Calu3 (cell line): ENCODE measurements around the gene ANKRD16. TPM values are rescaled to one million over a fixed set of nuclear protein-coding genes. Genes with fewer than 3 reads are reported as not detected.
"Not testable (repeated sequence)": the region's sequence is repeated elsewhere in the genome, so short reads cannot be mapped to it uniquely, and the experiment has no call there.

ENCODE experiments used
- BruUV-seq: library from RNA; stranded (reverse); fragments of 400-500 nt; replicated peaks from 2 replicates; lab custom pipeline; 2021; lab: Mats Ljungman, UMichigan
- CTCF ChIA-PET: fragments of 300-600 bp; sonication (Branson Sonifier 250); formaldehyde crosslinking; loops from one replicate; lab custom pipeline; 2022; ENCODE audit warnings: antibody characterized with exemption; lab: Charles Lee
- DNase-seq: peaks from one replicate; pipeline ENCODE4 v3.0.0; 2022
- H3K27ac Mint-ChIP-seq: one replicate; pipeline ENCODE4 v1.8.0; 2022; ENCODE audit warnings: mixed read lengths; ENCODE audit not compliant: unreplicated experiment
- H3K27me3 Mint-ChIP-seq: one replicate; pipeline ENCODE4 v1.8.0; 2022; ENCODE audit warnings: mixed read lengths; ENCODE audit not compliant: unreplicated experiment
- H3K36me3 Mint-ChIP-seq: one replicate; pipeline ENCODE4 v1.8.0; 2022; ENCODE audit warnings: mild to moderate bottlenecking, moderate library complexity, mixed read lengths; ENCODE audit not compliant: insufficient read depth, unreplicated experiment
- H3K4me1 Mint-ChIP-seq: one replicate; pipeline ENCODE4 v1.8.0; 2022; ENCODE audit warnings: mild to moderate bottlenecking, low read depth, mixed read lengths; ENCODE audit not compliant: unreplicated experiment
- H3K4me3 Mint-ChIP-seq: one replicate; pipeline ENCODE4 v1.8.0; 2022; ENCODE audit warnings: mild to moderate bottlenecking, low read depth, moderate library complexity, mixed read lengths; ENCODE audit not compliant: unreplicated experiment
- H3K9me3 Mint-ChIP-seq: one replicate; pipeline ENCODE4 v1.8.0; 2022; ENCODE audit warnings: low read depth, mixed read lengths; ENCODE audit not compliant: unreplicated experiment
- CTCF ChIP-seq: fragments of 200-600 bp; IDR thresholded peaks from one replicate; pipeline ENCODE4 v1.8.0; 2022; ENCODE audit warnings: antibody characterized with exemption; ENCODE audit not compliant: unreplicated experiment
- intact Hi-C: fragments of 100-400 bp; cut with micrococcal nuclease; formaldehyde crosslinking; loops from one replicate; pipeline ENCODE4 v1.10.0; 2022; ENCODE audit not compliant: unreplicated experiment
- total RNA-seq: library from RNA; stranded (reverse); gene quantifications from 2 replicates; pipeline ENCODE4 v1.2.3, GENCODE V29; 2022

Gene ANKRD16
- total RNA-seq, 1 experiment from 2014 or later = 8.7 TPM

- Mint-ChIP-seq H3K27me3 (no peaks in the 10 kb centered on the region), H3K36me3 (peaks cover 7% of the 10 kb centered on the region), H3K27ac (no peak overlapping the region), H3K4me3 (no peak overlapping the region), H3K9me3 (no peaks in the 10 kb centered on the region), H3K4me1 (peaks cover 8% of the 10 kb centered on the region)
- no TSS peak for BruUV-seq
- TF ChIP-seq CTCF = no peak
- CTCF ChIA-PET = no interaction called here
- DNase-seq = no peak
- intact Hi-C loops = no loop called here
Observed at GRCh38 chr10:5830629-5831445, 58.9 kb downstream of the ANKRD16 start.

GRCh38 chr10:5829267-5829666 is 60.4 kb downstream of the ANKRD16 start:
- peaks cover 8% of the 10 kb centered on the region for H3K4me1 Mint-ChIP-seq
- intact Hi-C loops = no loop called here
- H3K27me3 Mint-ChIP-seq = no peaks in the 10 kb centered on the region
- BruUV-seq = no TSS peak
- DNase-seq = no peak
- TF ChIP-seq CTCF = no peak
- peaks cover 7% of the 10 kb centered on the region for H3K36me3 Mint-ChIP-seq
- CTCF ChIA-PET = no interaction called here
- H3K9me3 Mint-ChIP-seq = no peaks in the 10 kb centered on the region
- no peak overlapping the region for H3K4me3 Mint-ChIP-seq
- H3K27ac Mint-ChIP-seq = no peak overlapping the region

GRCh38 chr10:5828725-5829124 is 61.0 kb downstream of the ANKRD16 start:
- H3K36me3 Mint-ChIP-seq = peaks cover 7% of the 10 kb centered on the region
- no peak for TF ChIP-seq CTCF
- H3K27me3 Mint-ChIP-seq = no peaks in the 10 kb centered on the region
- no peaks in the 10 kb centered on the region for H3K9me3 Mint-ChIP-seq
- intact Hi-C loops = no loop called here
- no TSS peak for BruUV-seq
- H3K27ac Mint-ChIP-seq = no peak overlapping the region
- DNase-seq = no peak
- CTCF ChIA-PET = no interaction called here
- H3K4me3 Mint-ChIP-seq = no peak overlapping the region
- peaks cover 3% of the 10 kb centered on the region for H3K4me1 Mint-ChIP-seq

- BruUV-seq = no TSS peak
- H3K27ac Mint-ChIP-seq = no peak overlapping the region
- H3K9me3 Mint-ChIP-seq = no peaks in the 10 kb centered on the region
- CTCF ChIA-PET = no interaction called here
- intact Hi-C loops = no loop called here
- no peak overlapping the region for H3K4me3 Mint-ChIP-seq
- H3K27me3 Mint-ChIP-seq = no peaks in the 10 kb centered on the region
- no peak for DNase-seq
- no peaks in the 10 kb centered on the region for H3K4me1 Mint-ChIP-seq
- TF ChIP-seq CTCF = no peak
- H3K36me3 Mint-ChIP-seq = peaks cover 1% of the 10 kb centered on the region
Observed at GRCh38 chr10:5827841-5828240, 61.9 kb downstream of the ANKRD16 start.

- intact Hi-C loops, BruUV-seq, H3K9me3 Mint-ChIP-seq, H3K27me3 Mint-ChIP-seq, CTCF ChIA-PET, DNase-seq, H3K4me3 Mint-ChIP-seq, H3K4me1 Mint-ChIP-seq, H3K36me3 Mint-ChIP-seq, H3K27ac Mint-ChIP-seq: not testable (repeated sequence)
Observed at GRCh38 chr10:5826511-5826910, 63.2 kb downstream of the ANKRD16 start.
